K562 (cell line): ENCODE results near the gene CPLX3. TPM values are rescaled to one million over a fixed set of nuclear protein-coding genes. Genes with fewer than 3 reads are reported as not detected.

Experiments used
- CTBP1 ChIP-seq: fragments of 450-650 bp; IDR thresholded peaks from 2 replicates; pipeline ENCODE4 v1.6.1; 2016; ENCODE audit warnings: borderline replicate concordance
- DDX20 ChIP-seq: fragments of 450-650 bp; IDR thresholded peaks from 2 replicates; pipeline ENCODE4 v1.6.1; 2016; ENCODE audit warnings: missing genetic modification characterization, low read depth, mild to moderate bottlenecking, missing compliant biosample characterization, moderate library complexity
- DPF2 ChIP-seq: fragments of 450-650 bp; IDR thresholded peaks from 2 replicates; pipeline ENCODE4 v1.6.1; 2016
- KDM1A ChIP-seq, 2 experiments: fragments of 450-650 bp; IDR thresholded peaks; 2 replicates each; pipeline ENCODE4 v1.6.1; 2016; ENCODE audit warnings: mild to moderate bottlenecking in 2 of 2
- MAZ ChIP-seq, 2 experiments: fragments of 450-650 bp in 1 of 2; sonication (generic) in 1 of 2; formaldehyde crosslinking; IDR thresholded peaks in 1 of 2; conservative IDR thresholded peaks in 1 of 2; 2 replicates each; pipeline versions ENCODE4 v1.4.0 to v1.5.0; 2020; ENCODE audit warnings: mild to moderate bottlenecking in 1 of 2, missing genetic modification reagents in 1 of 2
- RBM34 ChIP-seq: fragments of 200-400 bp; formaldehyde crosslinking; IDR thresholded peaks from 2 replicates; pipeline ENCODE4 v1.6.1; 2018; ENCODE audit warnings: low read length, borderline replicate concordance; ENCODE audit not compliant: insufficient read depth
- TRIM24 ChIP-seq, 2 experiments: fragments of 450-650 bp; IDR thresholded peaks; 2 replicates each; pipeline ENCODE4 v1.6.1; 2016
- XRCC4 ChIP-seq: IDR thresholded peaks from one replicate; pipeline ENCODE4 v1.6.1; 2011; ENCODE audit not compliant: insufficient read depth, insufficient read length; ENCODE audit errors: extremely low read depth
- ZBTB7A ChIP-seq: IDR thresholded peaks from 2 replicates; pipeline ENCODE4 v1.6.1; 2011; ENCODE audit warnings: low read depth, mild to moderate bottlenecking, low read length, moderate library complexity, borderline replicate concordance; ENCODE audit not compliant: control insufficient read depth
- ZNF121 ChIP-seq: sonication (generic); formaldehyde crosslinking; conservative IDR thresholded peaks from 2 replicates; pipeline ENCODE4 v1.8.0; 2022; ENCODE audit warnings: missing genetic modification reagents
- polyA plus RNA-seq, 8 experiments: library from polyadenylated mRNA; depleted of rRNA in 4 of 8; stranded (reverse) in 5 of 8; unstranded in 3 of 8; fragments of >200 nt; fragmentation: Nextera tagmentation in 2 of 8; fragmentation: Illumina TruSeq in 1 of 8; extraction: Ambion mirVana in 2 of 8; extraction: Trizol in 1 of 8; gene quantifications; 2 replicates each; pipeline versions ENCODE4 v1.2.1 to v1.2.3, GENCODE V29; 2011 to 2014; ENCODE audit warnings: inconsistent platforms in 1 of 8, missing spikeins in 1 of 8
- total RNA-seq, 7 experiments: library from RNA; depleted of rRNA in 6 of 7; stranded (reverse); fragments of >200 nt in 6 of 7; fragmentation: Illumina TruSeq in 2 of 7; extraction: Trizol in 2 of 7; gene quantifications; 2 replicates each; pipeline versions ENCODE4 v1.2.1 to v1.2.3, GENCODE V29; 2011 to 2021; ENCODE audit warnings: low replicate concordance in 1 of 7
- TF ChIP-seq, protein P1 (sequence below): fragments of 250-450 bp; sonication (Bioruptor Pico); IDR thresholded peaks from 2 replicates; pipeline ENCODE4 v1.8.0; 2022; ENCODE audit warnings: inconsistent platforms
- TF ChIP-seq, protein P2 (sequence below), 2 experiments: IDR thresholded peaks; 2 replicates each; pipeline ENCODE4 v1.6.1; 2011; ENCODE audit warnings: borderline replicate concordance in 1 of 2, control low read depth in 1 of 2, low read depth in 1 of 2, low read length in 1 of 2, mild to moderate bottlenecking in 1 of 2, mixed read lengths in 1 of 2, moderate library complexity in 1 of 2; ENCODE audit not compliant: insufficient read depth in 1 of 2, insufficient read length in 1 of 2, poor library complexity in 1 of 2, severe bottlenecking in 1 of 2; ENCODE audit errors: extremely low read depth in 1 of 2
- TF ChIP-seq, protein P3 (sequence below): fragments of 250-450 bp; sonication (Bioruptor Pico); IDR thresholded peaks from 2 replicates; pipeline ENCODE4 v1.8.0; 2021; ENCODE audit warnings: moderate library complexity, mild to moderate bottlenecking, inconsistent platforms
- TF ChIP-seq, protein P4 (sequence below): fragments of 450-650 bp; IDR thresholded peaks from 2 replicates; pipeline ENCODE4 v1.7.0; 2016; ENCODE audit warnings: borderline replicate concordance

The CPLX3 gene
- total and polyA plus RNA-seq, 9 of the 15 experiments (the other 6 are each of a cell fraction or from before 2014, with no cell fraction given): not detected

- TF ChIP-seq XRCC4: no peak
- peak in 1 of 2 experiments; percentile 35; a peak in 1 of 4 replicates for TF ChIP-seq KDM1A (IDR thresholded peaks at IDR 0.05)
- TF ChIP-seq, protein P1, sequence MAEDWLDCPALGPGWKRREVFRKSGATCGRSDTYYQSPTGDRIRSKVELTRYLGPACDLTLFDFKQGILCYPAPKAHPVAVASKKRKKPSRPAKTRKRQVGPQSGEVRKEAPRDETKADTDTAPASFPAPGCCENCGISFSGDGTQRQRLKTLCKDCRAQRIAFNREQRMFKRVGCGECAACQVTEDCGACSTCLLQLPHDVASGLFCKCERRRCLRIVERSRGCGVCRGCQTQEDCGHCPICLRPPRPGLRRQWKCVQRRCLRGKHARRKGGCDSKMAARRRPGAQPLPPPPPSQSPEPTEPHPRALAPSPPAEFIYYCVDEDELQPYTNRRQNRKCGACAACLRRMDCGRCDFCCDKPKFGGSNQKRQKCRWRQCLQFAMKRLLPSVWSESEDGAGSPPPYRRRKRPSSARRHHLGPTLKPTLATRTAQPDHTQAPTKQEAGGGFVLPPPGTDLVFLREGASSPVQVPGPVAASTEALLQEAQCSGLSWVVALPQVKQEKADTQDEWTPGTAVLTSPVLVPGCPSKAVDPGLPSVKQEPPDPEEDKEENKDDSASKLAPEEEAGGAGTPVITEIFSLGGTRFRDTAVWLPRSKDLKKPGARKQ (CRISPR knock-in tag): no peak
- peak in 1 of 2 experiments; percentile 54; a peak in 2 of 4 replicates for TF ChIP-seq MAZ (CRISPR knock-in tag; conservative IDR thresholded peaks at IDR 0.05 in 1 of 2, IDR thresholded peaks at IDR 0.05 in 1 of 2)
- TF ChIP-seq, protein P2, sequence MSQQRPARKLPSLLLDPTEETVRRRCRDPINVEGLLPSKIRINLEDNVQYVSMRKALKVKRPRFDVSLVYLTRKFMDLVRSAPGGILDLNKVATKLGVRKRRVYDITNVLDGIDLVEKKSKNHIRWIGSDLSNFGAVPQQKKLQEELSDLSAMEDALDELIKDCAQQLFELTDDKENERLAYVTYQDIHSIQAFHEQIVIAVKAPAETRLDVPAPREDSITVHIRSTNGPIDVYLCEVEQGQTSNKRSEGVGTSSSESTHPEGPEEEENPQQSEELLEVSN (IDR thresholded peaks at IDR 0.05; ENCODE audit: borderline replicate concordance in 1 of 2, extremely low read depth in 1 of 2, insufficient read depth in 1 of 2, insufficient read length in 1 of 2, low read depth in 1 of 2, low read length in 1 of 2, poor library complexity in 1 of 2, severe bottlenecking in 1 of 2): no peak
- TF ChIP-seq DPF2: peak; percentile 41; the same call in 1 of the 2 replicates
- TF ChIP-seq, protein P3, sequence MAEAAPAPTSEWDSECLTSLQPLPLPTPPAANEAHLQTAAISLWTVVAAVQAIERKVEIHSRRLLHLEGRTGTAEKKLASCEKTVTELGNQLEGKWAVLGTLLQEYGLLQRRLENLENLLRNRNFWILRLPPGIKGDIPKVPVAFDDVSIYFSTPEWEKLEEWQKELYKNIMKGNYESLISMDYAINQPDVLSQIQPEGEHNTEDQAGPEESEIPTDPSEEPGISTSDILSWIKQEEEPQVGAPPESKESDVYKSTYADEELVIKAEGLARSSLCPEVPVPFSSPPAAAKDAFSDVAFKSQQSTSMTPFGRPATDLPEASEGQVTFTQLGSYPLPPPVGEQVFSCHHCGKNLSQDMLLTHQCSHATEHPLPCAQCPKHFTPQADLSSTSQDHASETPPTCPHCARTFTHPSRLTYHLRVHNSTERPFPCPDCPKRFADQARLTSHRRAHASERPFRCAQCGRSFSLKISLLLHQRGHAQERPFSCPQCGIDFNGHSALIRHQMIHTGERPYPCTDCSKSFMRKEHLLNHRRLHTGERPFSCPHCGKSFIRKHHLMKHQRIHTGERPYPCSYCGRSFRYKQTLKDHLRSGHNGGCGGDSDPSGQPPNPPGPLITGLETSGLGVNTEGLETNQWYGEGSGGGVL (CRISPR knock-in tag): no peak
- TF ChIP-seq TRIM24 (IDR thresholded peaks at IDR 0.05): no peak
- TF ChIP-seq, protein P4, sequence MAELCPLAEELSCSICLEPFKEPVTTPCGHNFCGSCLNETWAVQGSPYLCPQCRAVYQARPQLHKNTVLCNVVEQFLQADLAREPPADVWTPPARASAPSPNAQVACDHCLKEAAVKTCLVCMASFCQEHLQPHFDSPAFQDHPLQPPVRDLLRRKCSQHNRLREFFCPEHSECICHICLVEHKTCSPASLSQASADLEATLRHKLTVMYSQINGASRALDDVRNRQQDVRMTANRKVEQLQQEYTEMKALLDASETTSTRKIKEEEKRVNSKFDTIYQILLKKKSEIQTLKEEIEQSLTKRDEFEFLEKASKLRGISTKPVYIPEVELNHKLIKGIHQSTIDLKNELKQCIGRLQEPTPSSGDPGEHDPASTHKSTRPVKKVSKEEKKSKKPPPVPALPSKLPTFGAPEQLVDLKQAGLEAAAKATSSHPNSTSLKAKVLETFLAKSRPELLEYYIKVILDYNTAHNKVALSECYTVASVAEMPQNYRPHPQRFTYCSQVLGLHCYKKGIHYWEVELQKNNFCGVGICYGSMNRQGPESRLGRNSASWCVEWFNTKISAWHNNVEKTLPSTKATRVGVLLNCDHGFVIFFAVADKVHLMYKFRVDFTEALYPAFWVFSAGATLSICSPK: no peak
- TF ChIP-seq ZBTB7A: 0 out of 2 replicates have a peak, but pooled peaks have one; percentile 39
- TF ChIP-seq RBM34: no peak
- peak; percentile 41; the same call in 1 of the 2 replicates for TF ChIP-seq CTBP1
- TF ChIP-seq ZNF121 (CRISPR knock-in tag): peak; percentile 87
- TF ChIP-seq DDX20: no peak
Measured at GRCh38 chr15:74873756-74874424, 47.5 kb downstream of the CPLX3 start (continued).
